OCI-LY1 (cell line): ENCODE results near the gene NCOR2.

ENCODE experiments used
- EZH2 ChIP-seq: fragments of 200-600 bp; sonication (generic), shearing (Covaris generic); IDR thresholded peaks from 2 replicates; pipeline ENCODE4 v1.8.0; 2017; ENCODE audit warnings: borderline replicate concordance, mixed run types, mild to moderate bottlenecking, antibody characterized with exemption, low read length, moderate library complexity, mixed read lengths
- TF ChIP-seq, protein P1 (sequence below): fragments of 200-600 bp; sonication (generic), shearing (Covaris generic); IDR thresholded peaks from 2 replicates; pipeline ENCODE4 v1.5.1; 2017; ENCODE audit warnings: mild to moderate bottlenecking, antibody characterized with exemption, low read length, moderate library complexity, mixed read lengths

DNA sequence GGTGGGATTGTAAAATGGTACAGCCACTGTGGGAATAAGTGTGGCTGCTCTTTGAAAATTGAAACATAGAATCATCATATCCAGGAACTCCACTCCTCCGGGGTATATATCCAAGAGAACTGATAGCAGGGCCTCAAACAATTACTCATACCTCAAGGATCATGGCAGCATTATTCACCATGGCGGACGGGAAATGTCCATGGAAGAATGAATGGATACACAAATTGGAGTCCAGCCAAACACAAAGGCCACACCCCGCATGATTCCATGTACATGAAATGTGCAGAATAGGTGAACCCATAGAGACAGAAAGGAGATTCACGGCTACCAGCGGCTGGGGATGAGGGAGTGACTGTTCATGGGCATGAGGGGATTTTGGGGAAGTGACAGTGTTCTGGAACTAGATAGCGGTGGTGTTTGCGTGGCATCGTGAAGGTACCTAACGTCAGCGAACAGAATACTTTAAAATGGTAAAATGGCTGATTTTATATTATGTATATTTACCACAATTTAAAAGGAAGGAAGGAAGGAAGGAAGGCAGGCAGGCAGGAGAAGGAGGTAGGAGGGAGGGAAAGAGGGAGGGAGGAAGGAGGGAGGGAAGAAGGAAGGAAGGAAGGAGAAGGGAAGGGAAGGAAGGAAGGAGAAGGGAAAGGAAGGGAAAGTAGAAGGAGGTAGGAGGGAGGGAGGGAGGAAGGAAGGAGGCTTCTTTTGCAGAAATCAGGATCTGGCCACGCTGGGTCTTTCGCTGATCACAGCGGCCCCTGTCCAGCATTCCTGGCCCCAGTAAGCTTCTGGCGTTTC is 14.1 kb upstream of the NCOR2 start:
- TF ChIP-seq, protein P1, sequence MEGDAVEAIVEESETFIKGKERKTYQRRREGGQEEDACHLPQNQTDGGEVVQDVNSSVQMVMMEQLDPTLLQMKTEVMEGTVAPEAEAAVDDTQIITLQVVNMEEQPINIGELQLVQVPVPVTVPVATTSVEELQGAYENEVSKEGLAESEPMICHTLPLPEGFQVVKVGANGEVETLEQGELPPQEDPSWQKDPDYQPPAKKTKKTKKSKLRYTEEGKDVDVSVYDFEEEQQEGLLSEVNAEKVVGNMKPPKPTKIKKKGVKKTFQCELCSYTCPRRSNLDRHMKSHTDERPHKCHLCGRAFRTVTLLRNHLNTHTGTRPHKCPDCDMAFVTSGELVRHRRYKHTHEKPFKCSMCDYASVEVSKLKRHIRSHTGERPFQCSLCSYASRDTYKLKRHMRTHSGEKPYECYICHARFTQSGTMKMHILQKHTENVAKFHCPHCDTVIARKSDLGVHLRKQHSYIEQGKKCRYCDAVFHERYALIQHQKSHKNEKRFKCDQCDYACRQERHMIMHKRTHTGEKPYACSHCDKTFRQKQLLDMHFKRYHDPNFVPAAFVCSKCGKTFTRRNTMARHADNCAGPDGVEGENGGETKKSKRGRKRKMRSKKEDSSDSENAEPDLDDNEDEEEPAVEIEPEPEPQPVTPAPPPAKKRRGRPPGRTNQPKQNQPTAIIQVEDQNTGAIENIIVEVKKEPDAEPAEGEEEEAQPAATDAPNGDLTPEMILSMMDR, result no peak
- TF ChIP-seq EZH2, result no peak
